Activated CD8-positive, alpha-beta T cell treated with anti-CD3 and anti-CD28 coated beads for 36 hours (primary cell): Measurements from ENCODE around the gene FUCA2. TPM values are rescaled to one million over a fixed set of nuclear protein-coding genes. Genes with fewer than 3 reads are reported as not detected.

Experiments
- ATAC-seq: fragments of 200-7000 bp; cut with Tn5 transposase; one replicate; pipeline ENCODE4 v1.10.0; 2021; ENCODE audit warnings: mild to moderate bottlenecking, moderate library complexity
- CTCF ChIA-PET: fragments of 350-600 bp; sonication (Branson Sonifier 250); formaldehyde crosslinking; loops from one replicate; lab custom pipeline; 2021; ENCODE audit warnings: antibody characterized with exemption; lab: Charles Lee
- POLR2A ChIA-PET: fragments of 350-600 bp; sonication (Branson Sonifier 250); formaldehyde crosslinking; loops from one replicate; lab custom pipeline; 2021; ENCODE audit warnings: antibody characterized with exemption; lab: Charles Lee
- DNase-seq: peaks from one replicate; pipeline ENCODE4 v3.0.0-alpha.2; 2020
- H3K27ac Mint-ChIP-seq: one replicate; pipeline ENCODE4 v1.8.0; 2021; ENCODE audit warnings: mild to moderate bottlenecking, mixed read lengths
- H3K27me3 Mint-ChIP-seq: one replicate; pipeline ENCODE4 v1.8.0; 2021; ENCODE audit warnings: mixed read lengths
- H3K36me3 Mint-ChIP-seq: one replicate; pipeline ENCODE4 v1.8.0; 2021; ENCODE audit warnings: low read depth, mixed read lengths
- H3K4me1 Mint-ChIP-seq: one replicate; pipeline ENCODE4 v1.8.0; 2021; ENCODE audit warnings: low read depth, mixed read lengths
- H3K4me3 Mint-ChIP-seq: one replicate; pipeline ENCODE4 v1.8.0; 2021; ENCODE audit warnings: mild to moderate bottlenecking, moderate library complexity, mixed read lengths
- H3K9me3 Mint-ChIP-seq: one replicate; pipeline ENCODE4 v1.8.0; 2021; ENCODE audit warnings: mixed read lengths
- CTCF ChIP-seq: fragments of 200-600 bp; IDR thresholded peaks from one replicate; pipeline ENCODE4 v1.8.0; 2022; ENCODE audit warnings: antibody characterized with exemption, mild to moderate bottlenecking
- intact Hi-C: fragments of 100-400 bp; cut with micrococcal nuclease; formaldehyde crosslinking; loops from one replicate; pipeline ENCODE4 v1.10.0; 2022
- total RNA-seq, 2 experiments: library from RNA; stranded (reverse); gene quantifications; one replicate each; pipeline ENCODE4 v1.2.3, GENCODE V29; 2021

FUCA2 gene
- total RNA-seq, 2 experiments from 2014 or later = 6.6 to 8.5 TPM

GRCh38 chr6:143536866-143537691, 25.6 kb upstream of the FUCA2 start:
- Mint-ChIP-seq H3K27me3 (no peaks in the 10 kb centered on the region), H3K36me3 (no peaks in the 10 kb centered on the region), H3K9me3 (no peaks in the 10 kb centered on the region), H3K4me3 (peak overlapping the region; percentile 80), H3K27ac (peak overlapping the region; percentile 67), H3K4me1 (peaks cover 25% of the 10 kb centered on the region)
- CTCF ChIA-PET = interaction anchor here (0.9 to 2.5 kb wide), 6 partner anchors 9 to 476 kb away, joined by 3 to 10 read pairs (median 6); partner anchors contain the start of gene FUCA2
- ATAC-seq (peak; percentile 79), DNase-seq (peak; percentile 72)
- POLR2A ChIA-PET = interaction anchor here (0.7 to 1.6 kb wide), 4 partner anchors 8 to 26 kb away, joined by 3 to 5 read pairs (median 4); partner anchors contain the start of gene FUCA2
- intact Hi-C loops = no loop called here
- no peak for TF ChIP-seq CTCF

GRCh38 chr6:143536461-143536865, 24.9 kb upstream of the FUCA2 start:
- ChIA-PET POLR2A (interaction anchor here (0.9 to 1.6 kb wide), 4 partner anchors 8 to 40 kb away, joined by 3 to 5 read pairs (median 4); partner anchors contain the start of gene FUCA2), CTCF (interaction anchor here (0.7 to 2.5 kb wide), 5 partner anchors 15 to 39 kb away, joined by 3 to 10 read pairs (median 5); partner anchors contain the start of gene FUCA2)
- ATAC-seq (peak; percentile 76), DNase-seq (peak; percentile 57)
- H3K27ac Mint-ChIP-seq = peak overlapping the region; percentile 43
- no peak for TF ChIP-seq CTCF
- H3K4me3 Mint-ChIP-seq = peak overlapping the region; percentile 67
- no peaks in the 10 kb centered on the region for H3K27me3 Mint-ChIP-seq
- no peaks in the 10 kb centered on the region for H3K36me3 Mint-ChIP-seq
- H3K9me3 Mint-ChIP-seq = no peaks in the 10 kb centered on the region
- peaks cover 25% of the 10 kb centered on the region for H3K4me1 Mint-ChIP-seq
- intact Hi-C loops = no loop called here

- H3K4me3 Mint-ChIP-seq = no peak overlapping the region
- TF ChIP-seq CTCF = no peak
- POLR2A ChIA-PET = interaction anchor here (1.6 kb wide), 1 partner anchor 10 kb away, joined by 5 read pairs; no protein-coding TSS in a partner anchor
- ATAC-seq (no peak), DNase-seq (no peak)
- CTCF ChIA-PET = interaction anchor here (1.1 to 2.5 kb wide), 4 partner anchors 16 to 286 kb away, joined by 3 to 10 read pairs (median 4); partner anchors contain the start of gene FUCA2
- peaks cover 19% of the 10 kb centered on the region for H3K4me1 Mint-ChIP-seq
- no peaks in the 10 kb centered on the region for H3K27me3 Mint-ChIP-seq
- no peaks in the 10 kb centered on the region for H3K9me3 Mint-ChIP-seq
- no peak overlapping the region for H3K27ac Mint-ChIP-seq
- H3K36me3 Mint-ChIP-seq = no peaks in the 10 kb centered on the region
- intact Hi-C loops = no loop called here
These were observed 23.7 kb upstream of the FUCA2 start for GRCh38 chr6:143535189-143535614.

- intact Hi-C loops = no loop called here
- Mint-ChIP-seq H3K4me3 (no peak overlapping the region), H3K4me1 (peaks cover 17% of the 10 kb centered on the region), H3K36me3 (no peaks in the 10 kb centered on the region), H3K27me3 (no peaks in the 10 kb centered on the region), H3K9me3 (no peaks in the 10 kb centered on the region), H3K27ac (no peak overlapping the region)
- POLR2A ChIA-PET = interaction anchor here (1.1 kb wide), 1 partner anchor 16 kb away, joined by 5 read pairs; no protein-coding TSS in a partner anchor
- DNase-seq (peak; percentile 35), ATAC-seq (peak; percentile 37)
- TF ChIP-seq CTCF = no peak
- CTCF ChIA-PET = no interaction called here
These were observed 20.4 kb upstream of the FUCA2 start for GRCh38 chr6:143531720-143532499.
